AG09319 (cell line): ENCODE data around the gene POU3F1.

ENCODE experiments used
- DNase-seq: peaks from one replicate; pipeline ENCODE4 v3.0.0-alpha.2; 2010; ENCODE audit warnings: low read depth; ENCODE audit errors: extremely low read depth
- TF ChIP-seq, protein P1 (sequence below): IDR thresholded peaks from 2 replicates; pipeline ENCODE4 v1.5.1; 2011; ENCODE audit warnings: low read depth, mild to moderate bottlenecking, inconsistent platforms, low read length, moderate library complexity

Gene POU3F1

DNA sequence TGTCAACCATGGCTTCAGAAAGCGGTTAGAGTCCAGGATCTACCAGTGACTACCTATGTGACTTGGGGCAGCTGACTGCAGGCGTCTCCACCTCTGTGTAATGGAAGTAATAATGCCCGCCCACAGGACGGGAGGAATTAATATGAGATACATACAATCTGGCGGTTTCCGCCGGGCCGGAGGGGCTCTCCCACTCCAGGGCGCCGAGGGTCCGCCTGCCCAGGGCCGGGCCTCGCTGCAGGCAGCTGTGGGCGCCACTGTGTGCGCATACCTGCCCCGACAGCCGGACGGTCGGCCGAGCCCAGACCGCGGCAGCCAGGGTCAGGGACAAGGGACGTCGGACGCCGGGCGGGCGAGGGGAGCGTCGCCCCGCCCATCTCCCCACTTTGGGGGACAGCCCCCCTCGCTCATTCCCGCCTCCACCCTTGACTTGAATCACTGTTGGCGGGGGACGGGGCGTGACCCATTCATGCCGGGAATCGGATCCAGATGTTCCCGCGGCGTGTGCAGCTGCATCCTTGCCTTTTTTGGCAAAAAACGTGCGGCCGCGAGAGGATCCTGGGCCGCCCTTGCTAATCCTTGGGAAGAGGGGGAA, 50.7 kb downstream of the POU3F1 start:
- peak; percentile 92 for DNase-seq
- TF ChIP-seq, protein P1, sequence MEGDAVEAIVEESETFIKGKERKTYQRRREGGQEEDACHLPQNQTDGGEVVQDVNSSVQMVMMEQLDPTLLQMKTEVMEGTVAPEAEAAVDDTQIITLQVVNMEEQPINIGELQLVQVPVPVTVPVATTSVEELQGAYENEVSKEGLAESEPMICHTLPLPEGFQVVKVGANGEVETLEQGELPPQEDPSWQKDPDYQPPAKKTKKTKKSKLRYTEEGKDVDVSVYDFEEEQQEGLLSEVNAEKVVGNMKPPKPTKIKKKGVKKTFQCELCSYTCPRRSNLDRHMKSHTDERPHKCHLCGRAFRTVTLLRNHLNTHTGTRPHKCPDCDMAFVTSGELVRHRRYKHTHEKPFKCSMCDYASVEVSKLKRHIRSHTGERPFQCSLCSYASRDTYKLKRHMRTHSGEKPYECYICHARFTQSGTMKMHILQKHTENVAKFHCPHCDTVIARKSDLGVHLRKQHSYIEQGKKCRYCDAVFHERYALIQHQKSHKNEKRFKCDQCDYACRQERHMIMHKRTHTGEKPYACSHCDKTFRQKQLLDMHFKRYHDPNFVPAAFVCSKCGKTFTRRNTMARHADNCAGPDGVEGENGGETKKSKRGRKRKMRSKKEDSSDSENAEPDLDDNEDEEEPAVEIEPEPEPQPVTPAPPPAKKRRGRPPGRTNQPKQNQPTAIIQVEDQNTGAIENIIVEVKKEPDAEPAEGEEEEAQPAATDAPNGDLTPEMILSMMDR = no peak

DNA sequence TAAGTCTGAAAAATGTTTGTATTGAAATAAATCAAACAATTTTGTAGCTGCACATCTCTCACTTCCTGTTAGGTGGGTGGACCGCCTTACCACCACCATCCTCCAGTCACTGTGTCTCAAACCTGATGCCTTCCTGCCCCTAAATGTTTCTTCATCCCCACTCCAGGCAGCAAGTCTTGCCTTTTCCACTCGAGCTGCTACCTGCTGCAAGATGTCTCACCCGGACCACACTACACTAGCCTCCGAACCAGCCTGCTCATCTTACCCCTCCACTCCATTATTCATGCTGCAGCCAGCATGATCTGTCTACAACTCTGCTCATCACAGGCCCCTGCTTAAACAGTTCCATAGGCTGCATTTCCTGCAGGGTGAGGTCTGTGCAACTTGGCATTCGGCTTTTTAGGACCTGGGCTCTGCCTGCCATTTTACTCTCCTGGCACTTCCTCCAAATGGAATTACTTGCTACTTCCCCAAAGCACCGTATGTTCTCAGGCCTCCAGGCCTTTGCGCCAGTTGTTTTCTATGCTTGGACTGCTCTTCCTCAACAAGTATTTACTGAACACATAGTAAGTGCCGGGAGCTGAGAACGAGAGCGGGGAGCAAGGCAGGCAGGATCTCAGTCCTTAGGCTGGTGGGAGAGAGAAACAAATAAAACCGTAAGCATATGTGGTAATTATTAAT, 51.6 kb downstream of the POU3F1 start:
- no peak for DNase-seq
- TF ChIP-seq, protein P1 = no peak
